Endothelial cell of umbilical vein (primary cell): ENCODE measurements around the gene HOXA2. TPM values are rescaled to one million over a fixed set of nuclear protein-coding genes. Genes with fewer than 3 reads are reported as not detected.
A peak's percentile ranks its signal among the peaks of the same experiment; 100 is the strongest.

Experiments
- BruUV-seq: library from RNA; stranded (reverse); fragments of 400-500 nt; replicated peaks from 2 replicates; lab custom pipeline; 2021; lab: Mats Ljungman, UMichigan
- CTCF ChIA-PET: fragments of 300-600, 350-600 bp; sonication (Branson Sonifier 250); formaldehyde crosslinking; loops from one replicate; lab custom pipeline; 2021; ENCODE audit warnings: antibody characterized with exemption, inconsistent platforms; lab: Charles Lee
- POLR2A ChIA-PET: fragments of 300-600, 350-600 bp; sonication (Branson Sonifier 250); formaldehyde crosslinking; loops from one replicate; lab custom pipeline; 2021; ENCODE audit warnings: antibody characterized with exemption, inconsistent platforms; lab: Charles Lee
- DNase-seq: peaks from one replicate; pipeline ENCODE4 v3.0.0-alpha.2; 2011; ENCODE audit warnings: low read depth, low spot score
- FAIRE-seq: peaks from 2 replicates; lab custom pipeline; 2011; peaks lifted over from hg19 to GRCh38; lab: Jason Lieb, UNC
- H2AFZ ChIP-seq: 2 replicates; pipeline ENCODE4 v1.6.0; 2012; ENCODE audit warnings: low read depth, low read length, control low read depth, inconsistent platforms
- H3K27ac ChIP-seq: 2 replicates; pipeline ENCODE4 v1.5.1; 2011; ENCODE audit warnings: low read depth, mild to moderate bottlenecking, control low read depth, low read length, moderate library complexity; ENCODE audit not compliant: insufficient read depth
- H3K27me3 ChIP-seq, 2 experiments: 2 replicates each; pipeline versions ENCODE4 v1.6.0 to v1.6.1; 2011; ENCODE audit warnings: low read length in 2 of 2, mixed read lengths in 1 of 2; ENCODE audit not compliant: control insufficient read depth in 2 of 2, insufficient read depth in 2 of 2
- H3K36me3 ChIP-seq, 2 experiments: 2 replicates in 1 of 2; 3 replicates in 1 of 2; pipeline ENCODE4 v1.5.1; 2011; ENCODE audit warnings: low read length in 2 of 2, mild to moderate bottlenecking in 1 of 2, moderate library complexity in 1 of 2; ENCODE audit not compliant: control insufficient read depth in 2 of 2, insufficient read depth in 2 of 2; ENCODE audit errors: extremely low read depth in 1 of 2
- H3K4me1 ChIP-seq: 3 replicates; pipeline ENCODE4 v1.5.1; 2011; ENCODE audit warnings: mild to moderate bottlenecking, low read length; ENCODE audit not compliant: control insufficient read depth, insufficient read depth; ENCODE audit errors: extremely low read depth
- H3K4me2 ChIP-seq: 2 replicates; pipeline ENCODE4 v1.6.1; 2011; ENCODE audit warnings: low read length, control low read depth, mixed read lengths; ENCODE audit not compliant: insufficient read depth
- H3K4me3 ChIP-seq, 3 experiments: fragments of 200-600 bp in 1 of 3; sonication (generic), shearing (Covaris generic) in 1 of 3; replicated peaks in 1 of 3; 2 replicates each; pipeline ENCODE4 v1.5.1; 2011 to 2016; ENCODE audit warnings: control low read depth in 3 of 3, low read length in 3 of 3, mild to moderate bottlenecking in 2 of 3, inconsistent platforms in 1 of 3, low read depth in 1 of 3, moderate library complexity in 1 of 3; ENCODE audit not compliant: insufficient read depth in 1 of 3
- H3K79me2 ChIP-seq: 2 replicates; pipeline ENCODE4 v1.6.0; 2012; ENCODE audit warnings: low read length, inconsistent platforms; ENCODE audit not compliant: control insufficient read depth, insufficient read depth
- H3K9ac ChIP-seq: replicated peaks from 2 replicates; pipeline ENCODE3; 2011; ENCODE audit warnings: low read length, control low read depth; ENCODE audit not compliant: insufficient read depth; ENCODE audit errors: extremely low read depth
- H3K9me1 ChIP-seq: replicated peaks from 3 replicates; pipeline ENCODE4 v1.6.0; 2011; ENCODE audit warnings: mild to moderate bottlenecking, low read length; ENCODE audit not compliant: control insufficient read depth, insufficient read depth; ENCODE audit errors: extremely low read depth
- H3K9me3 ChIP-seq: replicated peaks from 2 replicates; pipeline ENCODE4 v1.5.1; 2012; ENCODE audit warnings: low read length, inconsistent platforms; ENCODE audit not compliant: control insufficient read depth, insufficient read depth
- H4K20me1 ChIP-seq: replicated peaks from 2 replicates; pipeline ENCODE3; 2011; ENCODE audit warnings: mild to moderate bottlenecking, low read length; ENCODE audit not compliant: control insufficient read depth, insufficient read depth; ENCODE audit errors: extremely low read depth
- CTCF ChIP-seq, 2 donors: IDR thresholded peaks; 1 replicate in 1 of 2; 2 replicates in 1 of 2; pipeline ENCODE4 v1.5.1; 2011; ENCODE audit warnings: low read length in 2 of 2, mild to moderate bottlenecking in 2 of 2, moderate library complexity in 2 of 2, control low read depth in 1 of 2, inconsistent platforms in 1 of 2, low read depth in 1 of 2; ENCODE audit not compliant: insufficient read depth in 1 of 2; ENCODE audit errors: extremely low read depth in 1 of 2
- EZH2 ChIP-seq: IDR thresholded peaks from 2 replicates; pipeline ENCODE4 v1.6.1; 2012; ENCODE audit warnings: borderline replicate concordance, low read depth, mild to moderate bottlenecking, moderate library complexity, low read length, inconsistent platforms; ENCODE audit not compliant: severe bottlenecking
- FOS ChIP-seq: IDR thresholded peaks from 2 replicates; pipeline ENCODE4 v1.6.1; 2011; ENCODE audit warnings: mild to moderate bottlenecking, low read length, moderate library complexity, borderline replicate concordance; ENCODE audit not compliant: insufficient read depth
- GATA2 ChIP-seq: IDR thresholded peaks from 2 replicates; pipeline ENCODE4 v1.7.0; 2011; ENCODE audit warnings: low read depth, mild to moderate bottlenecking, moderate library complexity, mixed read lengths, low read length; ENCODE audit not compliant: insufficient read length, insufficient read depth
- JUN ChIP-seq: IDR thresholded peaks from 2 replicates; pipeline ENCODE4 v1.6.1; 2011; ENCODE audit warnings: borderline replicate concordance, low read depth; ENCODE audit not compliant: insufficient read length, insufficient read depth
- MAX ChIP-seq: IDR thresholded peaks from 2 replicates; pipeline ENCODE4 v1.6.1; 2011; ENCODE audit not compliant: insufficient read depth, insufficient read length
- MYC ChIP-seq: IDR thresholded peaks from one replicate; pipeline ENCODE4 v1.6.1; 2011; ENCODE audit warnings: mild to moderate bottlenecking, low read depth, low read length
- POLR2A ChIP-seq: IDR thresholded peaks from 2 replicates; pipeline ENCODE4 v1.6.1; 2012; ENCODE audit warnings: low read depth, mild to moderate bottlenecking, control low read depth, low read length
- POLR2AphosphoS5 ChIP-seq: IDR thresholded peaks from 2 replicates; pipeline ENCODE4 v1.6.1; 2012; ENCODE audit warnings: low read depth, mild to moderate bottlenecking, control low read depth, low read length, moderate library complexity; ENCODE audit not compliant: insufficient read depth
- dilution Hi-C: fragments of 300-500 bp; cut with MboI; formaldehyde crosslinking; loops from one replicate; pipeline ENCODE4 v1.15.0; 2019; ENCODE audit warnings: low sequenced_read_pairs; ENCODE audit not compliant: extremely low pct_ligation_motif_present
- intact Hi-C: fragments of 100-400 bp; cut with micrococcal nuclease; formaldehyde crosslinking; loops from one replicate; pipeline ENCODE4 v1.10.0; 2022
- polyA plus RNA-seq, 4 experiments: library from polyadenylated mRNA; depleted of rRNA in 3 of 4; stranded (reverse) in 3 of 4; unstranded in 1 of 4; fragments of >200 nt; gene quantifications; 2 replicates each; pipeline versions ENCODE4 v1.2.1 to v1.2.3, GENCODE V29; 2011 to 2012; ENCODE audit warnings: missing spikeins in 1 of 4
- total RNA-seq: library from RNA; stranded (reverse); gene quantifications from 2 replicates; pipeline ENCODE4 v1.2.3, GENCODE V29; 2021

HOXA2 gene
- total and polyA plus RNA-seq, 2 donors (not counting 3 experiments of a cell fraction or from before 2014, with no cell fraction given): 1.6 to 2.3 TPM

- H2AFZ ChIP-seq: no peak overlapping the region
- no peak overlapping the region for H3K27ac ChIP-seq
- dilution Hi-C loops: no loop called here
Measured at GRCh38 chr7:27064159-27064558, 38.3 kb downstream of the HOXA2 start.

More at GRCh38 chr7:27064159-27064558, 38.3 kb downstream of the HOXA2 start:
- Histone ChIP-seq H3K4me3 (no peak overlapping the region), H3K4me2 (no peak overlapping the region), H3K79me2 (no peaks in the 10 kb centered on the region), H3K9me3 (no peaks in the 10 kb centered on the region), H3K9ac (no peak overlapping the region), H3K4me1 (peaks cover 5% of the 10 kb centered on the region), H3K9me1 (no peaks in the 10 kb centered on the region), H3K27me3 (no peaks in the 10 kb centered on the region), H3K36me3 (no peaks in the 10 kb centered on the region), H4K20me1 (no peaks in the 10 kb centered on the region)
- FAIRE-seq (no peak), DNase-seq (peak; percentile 15)
- CTCF ChIA-PET: interaction anchor here (0.9 kb wide), 1 partner anchor 214 kb away, joined by 3 read pairs; no protein-coding TSS in a partner anchor
- BruUV-seq: no TSS peak
- intact Hi-C loops: no loop called here
- POLR2A ChIA-PET: no interaction called here
- TF ChIP-seq MYC (no peak), POLR2AphosphoS5 (no peak), CTCF (IDR thresholded peaks at IDR 0.05; ENCODE audit: extremely low read depth in 1 of 2, insufficient read depth in 1 of 2, low read depth in 1 of 2, low read length in 2 of 2) (no peak), FOS (no peak), MAX (no peak), POLR2A (no peak), EZH2 (no peak), GATA2 (no peak), JUN (no peak)
